CD4-positive, alpha-beta T cell treated with Interleukin-15 for 1 hour (primary cell): ENCODE results near the gene HECTD2.
"Not testable (repeated sequence)": the region's sequence is repeated elsewhere in the genome, so short reads cannot be mapped to it uniquely, and the experiment has no call there.

ENCODE experiments used
- DNase-seq: peaks from one replicate; pipeline ENCODE4 v3.0.0-alpha.2; 2020

The HECTD2 gene

GRCh38 chr10:91539930-91540329 lies 129.8 kb downstream of the HECTD2 start:
- no peak for DNase-seq

GRCh38 chr10:91540733-91541132 lies 130.6 kb downstream of the HECTD2 start:
- no peak for DNase-seq

GRCh38 chr10:91541481-91541880 lies 131.3 kb downstream of the HECTD2 start:
- DNase-seq, result no peak

- DNase-seq, result no peak
Measured at GRCh38 chr10:91545384-91545783, 135.2 kb downstream of the HECTD2 start.

- DNase-seq, result no peak
Measured at GRCh38 chr10:91545838-91546237, 135.7 kb downstream of the HECTD2 start.

- no peak for DNase-seq
Measured at GRCh38 chr10:91549262-91549661, 139.1 kb downstream of the HECTD2 start.

GRCh38 chr10:91550021-91550420 lies 139.9 kb downstream of the HECTD2 start:
- no peak for DNase-seq

- no peak for DNase-seq
Measured at GRCh38 chr10:91551856-91552255, 141.7 kb downstream of the HECTD2 start.

- no peak for DNase-seq
Measured at GRCh38 chr10:91552274-91553095, 142.3 kb downstream of the HECTD2 start.

GRCh38 chr10:91555455-91555854 lies 145.3 kb downstream of the HECTD2 start:
- DNase-seq, result no peak

GRCh38 chr10:91556691-91557566 lies 146.8 kb downstream of the HECTD2 start:
- no peak for DNase-seq

- DNase-seq, result no peak
Measured at GRCh38 chr10:91557651-91558111, 147.5 kb downstream of the HECTD2 start.

GRCh38 chr10:91558473-91558872 lies 148.3 kb downstream of the HECTD2 start:
- no peak for DNase-seq

GRCh38 chr10:91559169-91559568 lies 149.0 kb downstream of the HECTD2 start:
- no peak for DNase-seq

- no peak for DNase-seq
Measured at GRCh38 chr10:91559750-91560149, 149.6 kb downstream of the HECTD2 start.

- not testable (repeated sequence) for DNase-seq
Measured at GRCh38 chr10:91560827-91561226, 150.7 kb downstream of the HECTD2 start.

- no peak for DNase-seq
Measured at GRCh38 chr10:91562839-91563581, 152.9 kb downstream of the HECTD2 start.

GRCh38 chr10:91564026-91564425 lies 153.9 kb downstream of the HECTD2 start:
- DNase-seq, result no peak
